ENCODE results near the gene F11. TPM values are rescaled to one million over a fixed set of nuclear protein-coding genes. Genes with fewer than 3 reads are reported as not detected.

F11 gene
- not detected for total RNA-seq

GRCh38 chr4:186265683-186266652 is at the start of gene F11:
Gene F11 (plus strand): TSS chr4:186266189. CDS start chr4:186267137, 948 bp downstream.
- no peaks in the 10 kb centered on the region for H3K36me3 Mint-ChIP-seq (ENCODE audit: low read depth)
- no peak within 1 kb of the TSS for H3K27ac Mint-ChIP-seq
- no peak for DNase-seq
- no peaks in the 10 kb centered on the region for H3K9me3 Mint-ChIP-seq
- H3K4me1 Mint-ChIP-seq (ENCODE audit: low read depth): no peaks in the 10 kb centered on the region
- no peak within 1 kb of the TSS for H3K4me3 Mint-ChIP-seq
- H3K27me3 Mint-ChIP-seq (ENCODE audit: low read depth): peaks cover 25% of the 10 kb centered on the region
- intact Hi-C loops (cut with micrococcal nuclease): no loop called here
- CTCF ChIA-PET: no interaction called here

- CTCF ChIA-PET: no interaction called here
- Mint-ChIP-seq H3K9me3 (no peaks in the 10 kb centered on the region), H3K27ac (no peak overlapping the region), H3K36me3 (ENCODE audit: low read depth) (peaks cover 8% of the 10 kb centered on the region), H3K4me1 (ENCODE audit: low read depth) (no peaks in the 10 kb centered on the region), H3K27me3 (ENCODE audit: low read depth) (peaks cover 2% of the 10 kb centered on the region), H3K4me3 (no peak overlapping the region)
- DNase-seq: no peak
- intact Hi-C loops (cut with micrococcal nuclease): no loop called here
These were observed 49.4 kb upstream of the F11 start for GRCh38 chr4:186216465-186217024.

GRCh38 chr4:186217733-186218293 is 48.2 kb upstream of the F11 start:
- H3K9me3 Mint-ChIP-seq: no peaks in the 10 kb centered on the region
- no peak for DNase-seq
- no peaks in the 10 kb centered on the region for H3K4me1 Mint-ChIP-seq (ENCODE audit: low read depth)
- H3K36me3 Mint-ChIP-seq (ENCODE audit: low read depth): no peaks in the 10 kb centered on the region
- CTCF ChIA-PET: no interaction called here
- no peak overlapping the region for H3K27ac Mint-ChIP-seq
- intact Hi-C loops (cut with micrococcal nuclease): no loop called here
- peaks cover 4% of the 10 kb centered on the region for H3K27me3 Mint-ChIP-seq (ENCODE audit: low read depth)
- H3K4me3 Mint-ChIP-seq: no peak overlapping the region

GRCh38 chr4:186221624-186222023 is 44.4 kb upstream of the F11 start:
- CTCF ChIA-PET: no interaction called here
- DNase-seq: no peak
- Mint-ChIP-seq H3K4me1 (ENCODE audit: low read depth) (no peaks in the 10 kb centered on the region), H3K36me3 (ENCODE audit: low read depth) (peaks cover 12% of the 10 kb centered on the region), H3K27me3 (ENCODE audit: low read depth) (peaks cover 11% of the 10 kb centered on the region), H3K9me3 (peaks cover 14% of the 10 kb centered on the region), H3K27ac (no peak overlapping the region), H3K4me3 (no peak overlapping the region)
- intact Hi-C loops (cut with micrococcal nuclease): no loop called here

GRCh38 chr4:186225848-186226247 is 40.1 kb upstream of the F11 start:
- intact Hi-C loops (cut with micrococcal nuclease): no loop called here
- no peaks in the 10 kb centered on the region for H3K4me1 Mint-ChIP-seq (ENCODE audit: low read depth)
- CTCF ChIA-PET: no interaction called here
- peaks cover 18% of the 10 kb centered on the region for H3K9me3 Mint-ChIP-seq
- H3K27ac Mint-ChIP-seq: no peak overlapping the region
- no peak for DNase-seq
- peaks cover 15% of the 10 kb centered on the region for H3K36me3 Mint-ChIP-seq (ENCODE audit: low read depth)
- no peak overlapping the region for H3K4me3 Mint-ChIP-seq
- peaks cover 11% of the 10 kb centered on the region for H3K27me3 Mint-ChIP-seq (ENCODE audit: low read depth)

- intact Hi-C loops (cut with micrococcal nuclease): no loop called here
- DNase-seq: no peak
- Mint-ChIP-seq H3K9me3 (peaks cover 18% of the 10 kb centered on the region), H3K4me3 (no peak overlapping the region), H3K27ac (no peak overlapping the region), H3K27me3 (ENCODE audit: low read depth) (peaks cover 7% of the 10 kb centered on the region), H3K36me3 (ENCODE audit: low read depth) (peaks cover 15% of the 10 kb centered on the region), H3K4me1 (ENCODE audit: low read depth) (no peaks in the 10 kb centered on the region)
- CTCF ChIA-PET: no interaction called here
These were observed 39.3 kb upstream of the F11 start for GRCh38 chr4:186226521-186227189.

GRCh38 chr4:186227221-186227620 is 38.8 kb upstream of the F11 start, which contains the start of gene KLKB1:
Gene KLKB1 (plus strand): TSS chr4:186227507. CDS start chr4:186228196, 689 bp downstream.
- intact Hi-C loops (cut with micrococcal nuclease): no loop called here
- no peak within 1 kb of the TSS for H3K4me3 Mint-ChIP-seq
- H3K9me3 Mint-ChIP-seq: peaks cover 18% of the 10 kb centered on the region
- DNase-seq: no peak
- H3K27ac Mint-ChIP-seq: no peak within 1 kb of the TSS
- CTCF ChIA-PET: no interaction called here
- H3K36me3 Mint-ChIP-seq (ENCODE audit: low read depth): peaks cover 15% of the 10 kb centered on the region
- no peaks in the 10 kb centered on the region for H3K4me1 Mint-ChIP-seq (ENCODE audit: low read depth)
- H3K27me3 Mint-ChIP-seq (ENCODE audit: low read depth): peaks cover 7% of the 10 kb centered on the region

GRCh38 chr4:186227744-186228513 is 38.1 kb upstream of the F11 start:
- DNase-seq: no peak
- Mint-ChIP-seq H3K4me1 (ENCODE audit: low read depth) (no peaks in the 10 kb centered on the region), H3K4me3 (no peak overlapping the region), H3K27ac (no peak overlapping the region), H3K9me3 (peaks cover 18% of the 10 kb centered on the region), H3K36me3 (ENCODE audit: low read depth) (peaks cover 15% of the 10 kb centered on the region), H3K27me3 (ENCODE audit: low read depth) (peaks cover 7% of the 10 kb centered on the region)
- intact Hi-C loops (cut with micrococcal nuclease): no loop called here
- CTCF ChIA-PET: interaction anchor here (0.5 to 1.1 kb wide), 2 partner anchors 499 to 1850 kb away, joined by 3 read pairs; no protein-coding TSS in a partner anchor

GRCh38 chr4:186228514-186228894 is 37.5 kb upstream of the F11 start:
- H3K36me3 Mint-ChIP-seq (ENCODE audit: low read depth): peaks cover 15% of the 10 kb centered on the region
- DNase-seq: no peak
- intact Hi-C loops (cut with micrococcal nuclease): no loop called here
- peaks cover 18% of the 10 kb centered on the region for H3K9me3 Mint-ChIP-seq
- no peak overlapping the region for H3K4me3 Mint-ChIP-seq
- H3K27ac Mint-ChIP-seq: no peak overlapping the region
- H3K27me3 Mint-ChIP-seq (ENCODE audit: low read depth): peaks cover 2% of the 10 kb centered on the region
- no peaks in the 10 kb centered on the region for H3K4me1 Mint-ChIP-seq (ENCODE audit: low read depth)
- CTCF ChIA-PET: interaction anchor here (0.5 to 1.1 kb wide), 2 partner anchors 499 to 1850 kb away, joined by 3 read pairs; no protein-coding TSS in a partner anchor

GRCh38 chr4:186234367-186234766 is 31.6 kb upstream of the F11 start:
- no peaks in the 10 kb centered on the region for H3K27me3 Mint-ChIP-seq (ENCODE audit: low read depth)
- CTCF ChIA-PET: no interaction called here
- no peaks in the 10 kb centered on the region for H3K9me3 Mint-ChIP-seq
- H3K27ac Mint-ChIP-seq: no peak overlapping the region
- no peak overlapping the region for H3K4me3 Mint-ChIP-seq
- no peaks in the 10 kb centered on the region for H3K4me1 Mint-ChIP-seq (ENCODE audit: low read depth)
- intact Hi-C loops (cut with micrococcal nuclease): no loop called here
- peaks cover 1% of the 10 kb centered on the region for H3K36me3 Mint-ChIP-seq (ENCODE audit: low read depth)
- no peak for DNase-seq

- Mint-ChIP-seq H3K27ac (no peak overlapping the region), H3K4me3 (no peak overlapping the region), H3K4me1 (ENCODE audit: low read depth) (no peaks in the 10 kb centered on the region), H3K27me3 (ENCODE audit: low read depth) (no peaks in the 10 kb centered on the region), H3K36me3 (ENCODE audit: low read depth) (no peaks in the 10 kb centered on the region), H3K9me3 (no peaks in the 10 kb centered on the region)
- intact Hi-C loops (cut with micrococcal nuclease): no loop called here
- CTCF ChIA-PET: no interaction called here
- no peak for DNase-seq
These were observed 29.9 kb upstream of the F11 start for GRCh38 chr4:186236126-186236525.

GRCh38 chr4:186240452-186240847 is 25.5 kb upstream of the F11 start:
- Mint-ChIP-seq H3K4me1 (ENCODE audit: low read depth) (no peaks in the 10 kb centered on the region), H3K9me3 (no peaks in the 10 kb centered on the region), H3K27me3 (ENCODE audit: low read depth) (no peaks in the 10 kb centered on the region), H3K27ac (no peak overlapping the region), H3K4me3 (no peak overlapping the region), H3K36me3 (ENCODE audit: low read depth) (no peaks in the 10 kb centered on the region)
- intact Hi-C loops (cut with micrococcal nuclease): no loop called here
- DNase-seq: no peak
- CTCF ChIA-PET: no interaction called here
